Fibroblast of lung (primary cell): ENCODE results near the gene SMIM13.

ENCODE experiments used
- EZH2 ChIP-seq: IDR thresholded peaks from 2 replicates; pipeline ENCODE4 v1.5.1; 2012; ENCODE audit warnings: low read length, control low read depth, mild to moderate bottlenecking; ENCODE audit errors: missing control alignments
- TF ChIP-seq, protein P1 (sequence below), 2 donors: IDR thresholded peaks in 1 of 2; conservative IDR thresholded peaks in 1 of 2; 1 replicate in 1 of 2; 2 replicates in 1 of 2; pipeline ENCODE4 v1.5.1; 2011 to 2012; ENCODE audit warnings: low read length in 2 of 2, control low read depth in 1 of 2, inconsistent platforms in 1 of 2, low read depth in 1 of 2, mild to moderate bottlenecking in 1 of 2

DNA sequence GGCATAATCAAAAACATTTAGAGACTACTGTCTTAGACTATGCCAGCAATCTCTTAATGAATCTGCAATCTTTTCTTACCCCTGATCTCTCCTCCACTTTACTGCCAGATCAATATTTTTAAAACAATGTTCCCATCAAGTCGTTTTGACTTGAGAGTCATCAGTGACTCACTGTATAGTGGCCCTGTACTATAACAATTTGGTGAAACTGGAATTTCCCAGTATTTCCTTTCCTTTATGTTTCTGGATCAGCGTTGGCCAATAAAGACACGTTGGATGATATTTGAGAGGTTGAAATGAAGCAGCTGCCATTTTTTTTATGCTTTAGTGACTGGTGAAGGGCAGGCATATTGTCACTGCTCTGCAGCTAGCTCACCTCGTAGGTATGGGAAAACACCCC is 10.1 kb upstream of the SMIM13 start:
- TF ChIP-seq, protein P1, sequence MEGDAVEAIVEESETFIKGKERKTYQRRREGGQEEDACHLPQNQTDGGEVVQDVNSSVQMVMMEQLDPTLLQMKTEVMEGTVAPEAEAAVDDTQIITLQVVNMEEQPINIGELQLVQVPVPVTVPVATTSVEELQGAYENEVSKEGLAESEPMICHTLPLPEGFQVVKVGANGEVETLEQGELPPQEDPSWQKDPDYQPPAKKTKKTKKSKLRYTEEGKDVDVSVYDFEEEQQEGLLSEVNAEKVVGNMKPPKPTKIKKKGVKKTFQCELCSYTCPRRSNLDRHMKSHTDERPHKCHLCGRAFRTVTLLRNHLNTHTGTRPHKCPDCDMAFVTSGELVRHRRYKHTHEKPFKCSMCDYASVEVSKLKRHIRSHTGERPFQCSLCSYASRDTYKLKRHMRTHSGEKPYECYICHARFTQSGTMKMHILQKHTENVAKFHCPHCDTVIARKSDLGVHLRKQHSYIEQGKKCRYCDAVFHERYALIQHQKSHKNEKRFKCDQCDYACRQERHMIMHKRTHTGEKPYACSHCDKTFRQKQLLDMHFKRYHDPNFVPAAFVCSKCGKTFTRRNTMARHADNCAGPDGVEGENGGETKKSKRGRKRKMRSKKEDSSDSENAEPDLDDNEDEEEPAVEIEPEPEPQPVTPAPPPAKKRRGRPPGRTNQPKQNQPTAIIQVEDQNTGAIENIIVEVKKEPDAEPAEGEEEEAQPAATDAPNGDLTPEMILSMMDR (conservative IDR thresholded peaks at IDR 0.05 in 1 of 2, IDR thresholded peaks at IDR 0.05 in 1 of 2; ENCODE audit: low read depth in 1 of 2, low read length in 2 of 2), result no peak
- no peak for TF ChIP-seq EZH2
